GM21360 (cell line): ENCODE data around the gene SARDH.

ENCODE experiments used
- ATAC-seq: cut with Tn5 transposase; IDR thresholded peaks from one replicate; pipeline ENCODE4 v1.9.1; 2021; ENCODE audit warnings: mild to moderate bottlenecking, moderate library complexity; ENCODE audit not compliant: unreplicated experiment

Gene SARDH

DNA sequence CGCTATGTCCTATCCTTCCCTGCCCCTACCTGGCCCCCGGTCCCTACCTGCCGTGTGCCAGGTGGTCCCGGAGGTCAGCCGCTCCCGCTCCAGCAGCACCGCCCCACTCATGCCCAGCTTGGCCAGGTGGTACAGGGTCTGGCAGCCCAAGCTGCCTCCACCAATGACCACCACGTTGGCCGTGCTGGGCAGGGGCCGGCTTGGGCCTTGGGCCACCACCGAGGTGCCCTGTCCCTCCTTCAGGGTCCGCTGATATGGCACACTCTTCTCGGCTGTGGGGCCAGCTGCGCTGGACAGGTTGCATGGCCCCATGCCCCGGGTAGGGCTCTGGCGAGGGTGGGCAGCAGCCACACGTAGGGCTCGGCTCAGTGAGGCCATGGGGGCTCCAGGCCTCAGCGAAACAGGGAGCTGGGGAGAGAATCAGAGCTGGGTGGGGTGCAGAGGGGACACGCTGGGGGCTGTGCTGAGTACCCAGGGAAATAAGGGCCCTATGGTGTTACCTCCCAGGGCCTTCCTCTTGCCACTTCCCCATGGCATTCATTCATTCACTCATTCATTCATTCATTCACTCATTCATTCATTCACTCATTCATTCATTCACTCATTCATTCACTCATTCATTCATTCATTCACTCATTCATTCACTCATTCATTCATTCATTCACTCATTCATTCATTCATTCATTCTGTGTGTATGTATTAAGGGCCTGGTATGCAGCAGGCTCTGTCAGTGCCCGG lies 4.2 kb downstream of the SARDH start:
- ATAC-seq = no peak

DNA sequence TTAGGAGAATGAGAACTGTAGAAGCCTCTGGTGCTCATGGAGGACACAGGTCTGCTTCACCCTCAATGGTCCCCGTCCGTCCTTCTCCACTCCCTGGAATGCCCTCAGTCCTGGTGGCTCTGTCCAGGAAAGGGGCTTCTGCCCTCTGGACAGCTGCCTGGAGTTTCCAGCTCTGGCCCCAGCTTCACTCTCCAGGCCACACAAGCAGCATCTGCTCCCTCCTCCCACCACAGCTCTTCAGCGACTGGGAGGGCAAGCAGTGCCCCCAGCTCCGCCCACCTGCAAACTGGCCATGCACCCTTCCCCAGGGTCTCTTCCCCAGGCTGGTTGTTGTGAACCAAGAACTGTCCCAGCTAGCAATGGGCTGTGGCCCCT lies 4.7 kb downstream of the SARDH start:
- ATAC-seq = no peak

DNA sequence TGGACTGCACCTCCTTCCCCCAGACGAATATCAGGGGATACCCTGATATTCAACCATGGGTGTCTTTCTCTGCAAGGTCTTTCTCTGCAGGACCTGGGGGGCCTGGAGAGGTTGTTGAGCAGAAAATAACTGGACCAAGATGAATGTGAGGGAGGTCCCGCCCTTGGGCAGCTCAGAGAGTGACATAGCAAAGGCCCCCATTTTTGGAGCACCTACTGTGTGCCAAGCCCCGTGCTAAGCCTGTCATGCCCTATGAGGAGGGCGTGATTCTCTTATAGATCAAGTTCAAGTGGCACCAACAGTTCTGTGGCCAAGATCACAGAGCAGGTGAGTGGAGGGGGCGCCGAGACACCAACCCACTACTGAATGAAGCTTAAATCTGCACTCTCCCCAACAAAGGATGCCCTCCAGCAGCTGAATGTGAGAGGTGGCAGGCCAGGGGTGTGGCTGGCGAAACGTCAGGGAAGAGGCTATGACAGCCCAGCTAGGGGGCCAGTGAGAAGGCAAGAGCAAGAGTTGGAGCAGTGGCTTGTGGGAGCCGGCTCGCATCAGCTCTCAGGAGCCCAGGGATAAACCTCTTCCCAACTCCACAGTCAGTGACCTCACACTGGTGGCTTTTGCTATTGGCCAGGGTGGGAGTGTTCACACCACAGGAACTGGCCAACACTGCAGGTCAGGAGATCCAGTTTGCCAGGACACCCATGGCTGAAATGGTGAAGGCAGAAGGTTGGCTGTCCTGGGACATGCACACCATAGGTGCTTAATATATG lies 5.3 kb downstream of the SARDH start:
- no peak for ATAC-seq

DNA sequence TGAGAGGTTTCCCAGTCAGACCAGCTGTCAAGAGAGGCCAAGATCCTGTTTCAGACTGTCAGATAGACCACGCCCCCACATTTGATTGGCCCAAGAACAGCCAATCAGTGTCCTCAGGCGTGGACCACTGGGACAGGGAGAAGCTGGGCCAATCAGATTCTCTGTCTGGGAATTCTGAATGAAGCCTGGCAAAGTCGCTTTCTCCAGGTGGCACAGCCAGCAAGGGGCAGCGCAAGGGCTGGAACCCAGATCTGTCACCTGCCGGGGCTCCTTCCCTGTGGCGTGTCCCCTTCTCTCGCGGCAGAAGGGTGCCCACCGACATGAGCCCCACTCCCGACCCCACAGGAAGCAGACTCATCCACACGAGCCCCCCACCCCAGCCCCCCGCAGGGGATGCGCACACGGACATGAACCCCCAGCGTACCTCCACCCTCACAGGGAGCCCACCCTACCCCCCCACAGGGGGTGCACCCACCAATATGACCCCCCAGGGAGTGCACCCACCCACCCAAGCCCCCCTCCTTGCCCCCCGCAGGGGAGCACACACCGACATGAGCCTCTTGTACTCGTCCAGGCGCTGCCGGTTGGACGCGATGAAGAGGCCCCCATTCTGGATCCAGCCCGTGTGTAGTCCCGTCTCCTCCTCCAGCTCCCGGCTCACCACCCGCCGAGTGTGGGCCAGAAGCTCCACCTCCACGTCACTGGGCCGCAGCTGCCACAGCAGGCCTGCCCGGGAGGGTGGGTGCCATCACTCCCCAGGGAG lies 6.1 kb downstream of the SARDH start:
- no peak for ATAC-seq

DNA sequence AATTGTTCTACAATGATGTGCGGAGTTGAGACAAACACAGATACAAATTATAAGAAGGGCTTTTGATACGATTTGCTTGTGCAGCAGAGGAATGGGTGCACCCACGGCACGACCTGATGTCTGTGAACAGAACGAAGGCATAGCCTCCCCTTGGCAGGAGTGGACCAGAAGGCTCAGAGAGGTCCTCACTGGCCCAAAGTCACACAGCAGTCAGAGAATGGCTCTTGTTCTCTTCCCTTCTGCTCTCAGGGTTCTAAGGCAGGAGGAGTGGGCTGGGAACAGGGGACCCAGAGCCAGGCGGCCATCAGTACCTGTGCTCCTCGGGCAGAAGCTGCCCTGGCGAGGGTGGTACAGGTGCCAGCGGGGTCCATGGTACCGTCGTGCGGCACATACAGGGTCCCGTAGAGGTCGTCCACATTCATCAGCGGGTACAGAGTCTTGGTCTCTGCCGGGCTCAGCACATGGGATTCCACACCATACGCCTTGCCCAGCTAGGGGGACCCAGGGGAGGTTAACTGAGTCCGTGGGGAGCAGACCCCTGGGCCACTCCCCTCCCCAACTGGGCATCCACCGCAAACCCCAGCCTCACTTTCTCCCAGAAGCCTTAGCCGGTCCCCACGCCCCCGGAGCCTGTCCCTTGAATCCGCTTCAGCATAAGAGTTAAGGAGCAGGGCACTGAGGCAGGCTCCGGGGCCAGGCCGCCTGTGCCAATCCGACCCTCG lies 7.0 kb downstream of the SARDH start:
- no peak for ATAC-seq

DNA sequence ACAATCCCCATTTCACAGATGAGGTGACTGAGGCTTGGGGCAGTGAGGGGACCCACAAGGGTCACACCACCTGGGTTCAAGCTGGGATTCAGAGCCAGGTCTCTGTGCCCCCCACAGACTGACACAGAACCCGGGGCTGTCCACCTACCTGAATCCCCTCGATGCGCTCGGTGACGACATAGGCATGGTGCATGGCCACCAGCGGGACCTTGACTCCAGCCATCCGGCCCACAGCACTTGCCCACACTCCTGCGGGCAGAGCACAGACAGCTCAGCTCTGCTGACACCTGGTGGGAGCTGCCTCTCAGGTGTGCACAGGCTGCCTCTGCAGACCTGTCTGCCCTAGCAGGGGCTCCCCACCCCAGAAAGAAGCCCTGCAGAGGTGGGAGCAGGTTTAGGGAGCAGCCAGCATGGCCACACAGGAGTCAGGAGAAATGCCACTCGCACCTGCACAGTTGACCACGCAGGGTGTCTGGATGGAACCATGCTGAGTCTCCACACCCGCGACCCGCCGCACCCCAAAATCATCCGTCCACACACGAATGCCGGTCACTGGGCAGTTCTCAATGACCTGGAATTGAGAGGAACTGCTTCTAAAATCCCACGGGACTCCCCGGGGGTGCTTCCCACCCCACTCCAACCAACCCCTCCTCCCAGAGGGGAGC lies 8.4 kb downstream of the SARDH start:
- ATAC-seq = no peak

DNA sequence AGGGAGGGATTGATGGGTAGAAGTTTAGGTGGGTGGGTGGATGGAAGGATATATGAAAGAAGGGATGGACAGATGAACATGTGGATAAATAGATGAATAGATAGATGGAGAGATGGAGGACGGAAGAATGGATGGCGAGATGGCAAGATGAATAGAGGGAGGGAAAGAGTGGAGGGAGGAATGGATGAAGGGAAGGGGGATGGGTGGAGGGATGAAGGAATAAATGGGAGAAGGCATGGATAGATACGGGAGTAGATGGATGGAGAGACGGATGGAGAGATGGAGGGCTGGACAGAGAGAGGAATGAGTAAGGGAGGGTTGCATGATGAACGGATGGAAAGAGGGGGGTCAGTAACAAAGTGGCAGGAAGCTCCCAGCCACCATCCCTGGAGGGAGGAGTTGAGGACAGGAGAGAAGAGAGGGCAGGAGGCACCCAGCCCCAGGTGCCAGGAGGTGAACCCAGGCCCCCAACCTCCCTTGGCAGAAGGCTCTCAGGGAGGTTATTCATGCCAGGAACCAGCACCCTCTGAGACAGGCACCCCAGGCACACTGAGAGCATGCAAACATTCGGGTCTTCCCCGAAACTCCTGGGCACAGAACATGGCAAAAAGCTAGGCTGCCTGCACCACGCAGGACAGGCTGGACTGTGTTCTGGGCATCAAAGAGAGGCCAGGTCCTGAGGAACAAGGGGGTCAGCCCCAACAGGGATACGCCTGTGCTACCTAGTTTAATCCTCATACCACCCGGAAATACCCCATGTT lies 9.1 kb downstream of the SARDH start:
- ATAC-seq = no peak

DNA sequence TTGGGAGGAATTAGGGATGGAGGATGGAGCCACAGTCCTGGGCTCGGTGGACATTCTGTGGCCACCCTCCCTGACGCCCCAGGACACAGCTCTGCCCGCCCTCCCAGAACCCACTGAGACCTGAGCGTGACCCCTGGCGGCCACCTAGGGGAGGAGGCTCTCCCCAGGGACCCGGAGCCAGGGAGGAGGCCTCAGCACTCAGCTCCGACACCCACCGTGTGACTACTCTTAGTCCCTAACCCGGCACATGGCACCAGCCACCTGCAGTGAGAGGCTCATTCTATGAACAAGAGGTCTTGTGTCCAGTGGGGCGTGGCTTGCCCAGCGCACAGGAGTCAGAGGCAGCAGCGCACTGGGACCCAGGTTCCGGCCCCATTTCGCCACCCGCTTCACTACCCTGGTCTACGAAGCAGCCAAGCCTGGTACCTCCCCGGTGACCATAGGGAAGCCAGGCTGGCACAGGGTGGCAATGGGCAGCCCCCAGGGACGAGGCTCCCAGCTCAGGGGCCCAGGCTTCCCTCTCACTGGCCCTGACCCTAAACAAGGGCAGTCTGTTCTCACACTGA lies 10.2 kb downstream of the SARDH start:
- no peak for ATAC-seq

DNA sequence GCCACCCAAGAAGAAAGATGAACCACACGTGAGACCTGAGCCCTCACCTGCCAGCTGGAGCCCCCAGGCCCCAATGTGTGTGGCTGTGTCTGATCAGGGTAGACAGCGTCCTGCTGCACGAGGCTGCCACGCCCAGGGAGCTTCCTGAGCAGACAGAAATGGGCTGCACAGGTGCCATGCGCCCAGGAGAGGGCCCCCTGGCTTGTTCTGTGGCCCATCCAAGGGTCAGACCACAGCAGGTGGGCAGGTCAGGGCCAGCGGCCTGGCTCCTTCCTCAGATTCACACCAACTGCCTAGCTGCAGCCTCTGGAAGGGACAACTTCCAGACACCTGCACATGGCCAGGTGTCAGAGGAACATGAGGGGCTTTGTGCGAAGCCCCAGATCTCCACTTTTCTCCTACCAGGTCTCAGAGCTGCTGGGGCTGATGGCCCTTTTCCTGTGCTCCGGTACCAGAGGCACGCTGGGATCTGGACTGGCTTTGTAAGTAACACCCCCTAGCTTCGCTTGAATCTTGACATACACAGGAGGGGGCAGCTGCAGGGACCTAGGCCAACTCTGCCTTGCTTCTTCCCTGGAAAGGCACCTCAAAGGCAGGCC lies 10.8 kb downstream of the SARDH start:
- no peak for ATAC-seq

DNA sequence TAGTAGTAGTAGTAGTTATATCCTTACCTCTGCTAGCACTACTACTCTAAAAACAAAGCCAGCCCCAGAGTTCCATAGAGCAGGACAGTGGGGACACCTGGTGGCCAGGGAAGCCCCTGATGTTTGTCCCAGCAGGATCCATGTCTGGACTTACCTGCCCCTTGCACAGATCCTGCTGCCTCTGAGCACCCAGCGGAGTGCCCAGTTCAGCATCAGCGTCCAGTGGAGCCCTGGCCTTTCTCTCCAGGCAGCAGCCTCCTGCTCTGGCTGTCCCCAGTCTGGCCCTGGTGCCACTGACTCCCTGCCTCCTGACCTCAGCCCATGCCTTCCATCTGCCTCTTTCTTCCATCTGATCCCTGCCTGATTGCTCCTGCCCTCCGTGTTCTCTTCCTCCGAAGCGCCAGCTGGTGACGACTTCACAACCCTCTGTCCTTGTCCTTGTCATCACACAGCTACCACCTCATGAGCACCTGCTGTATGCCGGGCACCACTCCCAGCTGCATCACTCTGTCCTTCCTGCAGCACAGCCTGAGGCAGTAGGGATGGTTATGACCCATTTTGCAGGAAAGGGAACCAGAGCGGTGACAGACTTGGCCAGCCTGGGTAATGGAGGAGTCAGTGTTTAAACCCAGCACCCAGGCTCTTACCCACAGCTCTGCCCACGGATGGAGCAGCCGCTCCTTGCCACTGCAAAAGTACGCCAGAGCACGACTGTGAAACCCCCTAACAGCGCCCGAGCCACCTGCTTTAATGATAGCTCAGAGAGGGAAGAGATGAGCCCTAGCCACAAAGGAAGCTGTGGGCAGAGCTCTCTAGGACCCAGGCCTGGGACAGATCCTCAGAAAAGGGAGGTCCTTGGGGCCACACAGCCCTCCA lies 11.5 kb downstream of the SARDH start:
- no peak for ATAC-seq

DNA sequence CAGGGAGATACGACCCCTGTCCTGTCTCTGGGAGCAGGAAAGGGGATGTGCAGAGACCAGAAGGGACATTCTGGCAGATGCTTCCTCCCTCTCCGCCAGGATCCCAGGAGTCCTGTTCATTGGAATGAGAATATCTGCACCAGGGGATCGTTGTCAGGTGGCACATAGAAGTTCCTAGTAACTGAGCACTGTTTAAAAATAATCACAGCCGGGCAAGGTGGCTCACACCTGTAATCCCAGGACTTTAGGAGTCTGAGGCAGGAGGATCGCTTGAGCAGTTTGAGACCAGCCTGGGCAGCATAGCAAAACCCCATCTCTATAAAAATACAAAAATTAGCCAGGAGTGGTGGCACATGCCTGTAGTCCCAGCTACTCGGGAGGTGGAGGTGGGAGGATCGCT lies 12.3 kb downstream of the SARDH start:
- no peak for ATAC-seq

DNA sequence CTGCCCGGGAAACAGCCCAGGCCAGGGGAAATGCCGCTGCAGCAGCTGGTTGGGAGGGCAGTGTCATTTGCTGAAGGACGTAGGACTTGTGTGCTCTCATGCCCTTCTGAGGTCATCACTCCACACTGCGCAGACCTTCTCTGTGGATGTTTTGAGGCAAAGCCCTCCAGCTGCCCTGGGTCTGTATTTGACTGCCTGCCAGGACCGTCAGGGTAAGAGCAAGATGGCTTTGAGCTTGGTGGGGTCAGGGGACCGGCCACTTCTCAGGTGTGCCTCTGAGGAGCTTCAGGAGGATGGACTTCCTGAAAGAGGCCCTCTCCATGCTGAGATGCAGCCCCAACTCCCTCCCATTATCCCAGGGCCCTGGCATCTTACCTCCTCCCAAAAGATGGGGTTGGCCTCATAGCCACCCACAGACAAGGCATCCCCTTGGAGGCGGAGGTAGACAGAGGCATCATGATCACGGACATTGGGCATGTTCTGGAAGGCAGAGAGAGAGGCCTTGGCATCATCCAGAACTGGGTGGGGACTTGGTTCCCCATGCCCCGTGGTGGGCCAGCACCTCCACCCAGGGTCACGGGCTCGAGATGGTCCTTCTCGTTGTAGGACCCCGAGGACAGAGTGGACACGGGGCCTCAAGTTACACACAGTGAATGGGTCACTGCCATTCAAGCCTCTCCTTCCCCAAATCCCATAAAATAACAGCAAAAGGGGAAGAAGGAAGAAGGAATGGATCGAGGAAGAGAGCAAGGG lies 19.4 kb downstream of the SARDH start:
- ATAC-seq = no peak

DNA sequence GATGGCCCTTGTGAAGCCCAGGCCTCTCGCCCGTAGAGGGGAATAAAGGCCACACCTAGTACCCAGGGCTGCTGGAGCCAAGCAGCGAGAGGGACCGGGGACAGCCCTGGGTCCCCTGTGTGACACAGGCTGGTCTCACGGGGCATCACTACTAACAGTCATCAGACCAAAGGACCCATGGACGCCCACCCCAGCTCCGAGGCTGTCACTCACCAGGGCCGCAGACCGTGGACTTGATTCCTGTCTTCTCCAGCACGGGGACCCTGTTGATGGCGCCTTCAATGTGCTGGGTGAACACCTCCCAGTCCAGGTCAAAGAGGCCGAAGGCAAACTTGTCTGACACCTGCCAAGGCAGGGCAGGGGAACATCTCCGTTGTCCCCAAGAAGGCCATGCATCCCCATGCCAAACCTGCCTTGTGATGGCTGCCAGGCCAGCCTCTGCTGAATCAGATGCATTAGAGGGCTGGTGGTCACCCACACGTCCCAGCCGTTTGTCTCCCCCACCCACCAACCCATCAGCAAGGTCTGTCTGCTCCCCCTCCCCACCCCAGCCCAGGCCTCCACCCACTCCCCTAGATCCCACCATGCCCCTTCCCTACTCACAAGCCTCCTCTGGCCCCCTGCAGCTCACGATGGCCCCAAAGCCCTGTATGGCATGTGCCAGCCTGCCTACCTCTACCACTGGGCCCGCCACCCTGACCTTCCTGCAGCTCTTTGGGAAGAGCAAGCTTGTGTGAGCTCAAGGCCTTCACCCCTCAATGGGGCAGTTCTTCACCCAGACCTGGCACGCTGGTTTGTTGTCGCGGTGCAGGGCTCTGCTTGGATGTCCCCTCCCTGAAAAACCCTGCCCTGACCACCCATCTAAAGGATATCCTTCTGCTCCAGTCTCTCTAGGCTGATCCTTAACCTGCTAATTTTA lies 20.8 kb downstream of the SARDH start:
- no peak for ATAC-seq

DNA sequence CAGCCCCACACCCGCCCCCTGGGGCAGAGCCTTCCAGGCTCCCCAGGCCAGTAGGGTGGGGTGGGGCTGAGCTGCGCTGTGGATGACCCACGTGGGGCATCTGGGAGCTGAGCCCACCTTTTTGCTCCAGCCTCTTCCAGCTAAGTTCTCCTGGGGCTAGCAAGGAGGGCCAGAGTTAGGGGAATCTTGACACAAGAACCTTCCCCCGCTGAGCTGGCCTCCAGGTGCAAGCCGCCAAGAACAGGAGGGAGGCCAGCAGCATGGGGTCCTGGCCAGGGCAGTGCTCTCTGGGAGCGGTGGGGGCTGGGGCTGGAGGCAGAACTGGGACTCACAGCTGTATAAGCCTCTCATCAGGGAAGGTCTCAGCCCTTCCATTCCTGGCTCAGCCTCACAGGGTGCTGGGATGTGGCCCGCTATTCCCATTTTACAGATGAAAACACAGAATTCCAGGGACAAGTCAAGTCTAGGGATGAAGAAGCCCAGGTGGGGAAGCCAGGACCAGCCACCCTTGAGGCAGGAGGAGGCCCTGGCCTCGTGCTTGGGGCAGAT lies 21.5 kb downstream of the SARDH start:
- no peak for ATAC-seq

DNA sequence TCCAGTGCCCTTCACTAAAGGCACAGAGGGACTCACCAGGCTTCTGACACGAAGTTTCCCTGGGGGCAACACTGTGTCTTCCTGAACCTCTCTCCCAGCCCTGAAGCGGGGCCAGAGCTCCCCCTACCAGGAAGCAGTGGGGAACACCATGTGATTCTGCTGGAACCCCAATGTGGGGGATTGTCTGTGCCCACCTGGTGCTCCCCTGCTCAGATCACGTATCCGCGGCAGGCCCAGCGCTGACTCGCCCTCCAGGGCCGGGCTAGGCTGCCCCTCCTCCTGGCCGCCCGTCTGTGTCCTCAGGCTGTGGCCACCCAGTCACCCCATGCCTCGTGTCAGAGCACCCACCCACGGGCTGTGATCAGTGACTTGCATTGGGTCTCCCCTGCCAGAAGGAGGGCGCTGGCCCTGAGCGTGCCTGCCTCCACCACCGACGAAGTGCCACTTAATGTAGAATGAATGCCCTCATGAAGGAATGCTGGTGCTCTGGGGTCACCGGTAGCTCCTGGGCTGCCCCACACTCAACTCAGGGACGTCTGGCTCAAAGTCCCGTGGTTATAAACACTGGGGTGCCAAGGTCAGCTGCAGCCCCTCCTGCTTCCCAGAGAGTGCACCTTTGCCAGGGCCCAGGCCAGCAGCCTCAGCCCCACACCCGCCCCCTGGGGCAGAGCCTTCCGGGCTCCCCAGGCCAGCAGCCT lies 22.1 kb downstream of the SARDH start:
- ATAC-seq = no peak
